HG03469 (cell line): ENCODE results near the gene MANF.
"Not testable (repeated sequence)": the region's sequence is repeated elsewhere in the genome, so short reads cannot be mapped to it uniquely, and the experiment has no call there.

Experiments used
- ATAC-seq: cut with Tn5 transposase; IDR thresholded peaks from one replicate; pipeline ENCODE4 v1.9.1; 2021; ENCODE audit warnings: mild to moderate bottlenecking, moderate library complexity, moderate number of reproducible peaks; ENCODE audit not compliant: unreplicated experiment

The MANF gene

GRCh38 chr3:51371943-51372557 lies 13.0 kb upstream of the MANF start:
- ATAC-seq = no peak

DNA sequence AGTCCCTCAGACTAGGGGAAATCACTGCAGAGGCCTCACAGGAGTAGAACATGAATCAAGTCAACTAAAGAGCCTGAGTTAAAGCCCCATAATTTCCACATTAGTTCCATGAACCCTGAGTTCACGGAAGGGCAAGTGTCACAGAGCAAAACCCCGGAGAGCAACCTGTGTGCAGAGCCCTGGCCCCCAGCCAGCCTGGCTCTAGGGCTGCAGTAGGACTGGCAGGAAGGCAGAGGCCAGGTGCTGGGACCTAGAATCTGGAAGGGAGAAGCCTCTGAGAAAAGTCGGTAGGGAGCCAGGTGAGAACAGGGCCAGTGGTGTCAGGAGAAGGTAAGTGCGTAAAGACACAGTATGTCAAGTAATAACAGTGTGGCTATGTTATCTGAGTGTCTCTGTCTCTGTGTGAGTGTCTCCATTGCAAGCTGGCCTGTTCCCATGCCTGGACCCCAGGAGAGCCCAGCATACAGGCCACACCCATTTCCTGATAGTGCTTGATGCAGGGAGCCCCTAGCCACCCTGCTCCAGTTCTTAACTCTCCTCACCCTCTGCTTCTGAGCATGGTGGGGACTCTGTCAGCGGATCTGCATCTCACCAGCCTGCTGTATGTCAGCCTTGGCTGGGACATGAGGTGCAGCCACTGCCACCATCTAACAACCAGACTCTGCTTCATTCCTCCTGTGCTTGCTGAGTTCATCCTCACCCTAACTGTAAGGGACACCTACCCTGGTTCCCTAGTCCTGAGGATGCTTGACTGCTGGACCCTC lies 11.3 kb upstream of the MANF start:
- ATAC-seq = no peak

GRCh38 chr3:51374456-51374855 lies 10.6 kb upstream of the MANF start:
- no peak for ATAC-seq

DNA sequence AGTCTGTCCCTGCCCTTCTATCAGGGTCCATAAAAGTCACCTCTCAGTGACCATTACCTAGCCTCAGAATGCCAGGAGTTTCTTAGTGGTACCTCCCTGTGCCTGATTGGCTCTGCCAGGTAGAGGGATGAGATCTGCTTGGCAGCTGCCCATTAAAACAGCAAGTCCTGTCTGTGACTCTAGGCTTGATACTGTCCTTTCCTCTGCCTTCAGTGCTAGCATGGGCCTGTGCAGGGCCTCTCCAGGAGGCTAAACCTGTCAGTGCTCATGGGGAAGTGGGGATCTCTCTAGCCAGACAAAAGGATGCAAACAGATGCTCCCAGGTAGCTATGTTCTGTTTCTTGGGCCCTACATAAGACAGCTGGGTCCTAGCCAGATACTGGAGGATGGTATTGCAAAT lies 10.0 kb upstream of the MANF start:
- no peak for ATAC-seq

- no peak for ATAC-seq
These were observed 9.5 kb upstream of the MANF start for GRCh38 chr3:51375571-51375970.

DNA sequence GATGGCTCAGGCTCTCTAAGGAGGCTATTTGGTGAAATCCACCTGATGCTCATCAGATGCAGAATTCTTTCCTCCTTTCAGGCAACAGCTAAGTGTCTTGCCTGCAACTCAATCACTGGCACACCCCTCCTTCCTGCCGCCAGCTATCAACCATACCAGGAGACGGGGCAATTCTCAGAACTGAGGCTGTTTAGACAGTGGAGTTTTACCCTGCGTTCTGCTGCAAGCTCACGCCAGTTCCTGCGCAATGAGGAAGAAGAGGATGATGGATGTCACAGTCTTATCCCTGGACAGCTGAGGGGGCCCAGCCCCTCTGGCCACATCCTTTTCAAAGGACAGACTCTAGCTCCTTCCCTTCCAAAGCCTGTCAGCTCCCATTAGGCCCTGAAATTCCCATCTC lies 7.0 kb upstream of the MANF start:
- ATAC-seq = no peak

GRCh38 chr3:51378726-51379125 lies 6.4 kb upstream of the MANF start:
- no peak for ATAC-seq

DNA sequence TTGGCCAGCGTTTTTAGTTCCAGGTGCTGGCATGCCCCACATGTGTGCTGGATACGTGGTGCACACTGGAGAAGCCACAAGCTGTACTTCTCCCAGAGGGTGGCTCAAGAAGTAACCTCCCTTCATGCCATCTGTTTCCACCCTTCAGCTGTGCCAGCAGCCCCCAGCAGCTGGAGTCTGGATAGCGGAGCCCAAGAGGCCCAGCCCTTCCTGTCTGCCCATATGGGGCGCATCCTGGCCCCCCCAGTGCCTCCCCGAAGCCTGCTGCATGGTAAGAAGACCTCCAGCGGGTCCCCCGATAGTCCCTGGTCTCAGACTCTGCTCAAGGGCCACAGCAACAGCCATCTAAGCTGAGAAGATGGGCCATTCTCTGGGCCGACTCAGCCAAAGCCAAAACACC lies 5.8 kb upstream of the MANF start:
- ATAC-seq = no peak

- ATAC-seq = no peak
These were observed 5.2 kb upstream of the MANF start for GRCh38 chr3:51379746-51380455.

GRCh38 chr3:51380601-51381332 lies 4.3 kb upstream of the MANF start:
- ATAC-seq = no peak

- no peak for ATAC-seq
These were observed 3.8 kb upstream of the MANF start for GRCh38 chr3:51381333-51381705.

DNA sequence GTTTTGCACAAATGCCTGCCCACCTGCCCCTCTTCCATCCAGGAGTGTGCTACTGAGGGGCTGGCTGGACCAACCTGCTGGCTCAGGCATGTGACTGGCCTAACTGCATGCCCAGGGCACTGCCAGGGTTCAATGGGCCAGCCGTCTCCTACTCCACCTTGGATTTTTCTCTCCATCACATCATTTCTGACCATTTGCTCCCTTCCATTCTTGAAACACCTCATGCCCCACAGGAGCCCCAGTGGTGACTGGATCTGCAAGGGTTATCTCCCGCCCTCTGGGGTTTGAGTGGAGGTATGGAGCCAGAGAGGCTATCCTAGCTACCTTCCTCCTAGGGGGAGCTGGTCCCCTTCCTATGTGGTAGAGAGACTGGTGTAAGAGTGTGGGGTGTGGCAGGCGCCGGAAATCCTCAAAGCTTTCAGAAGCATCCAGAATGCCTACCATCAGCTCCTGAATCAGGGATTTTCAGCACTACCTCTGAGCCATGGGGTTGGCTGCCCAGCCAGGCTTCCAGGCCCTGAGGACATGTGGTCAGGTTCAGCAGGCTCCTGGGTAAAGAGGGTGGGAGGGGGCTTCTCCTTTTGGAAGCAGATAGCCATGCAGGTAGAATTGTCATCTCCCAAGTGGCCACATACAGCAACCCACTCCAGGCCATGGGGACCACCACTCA lies 2.9 kb upstream of the MANF start:
- ATAC-seq = no peak

DNA sequence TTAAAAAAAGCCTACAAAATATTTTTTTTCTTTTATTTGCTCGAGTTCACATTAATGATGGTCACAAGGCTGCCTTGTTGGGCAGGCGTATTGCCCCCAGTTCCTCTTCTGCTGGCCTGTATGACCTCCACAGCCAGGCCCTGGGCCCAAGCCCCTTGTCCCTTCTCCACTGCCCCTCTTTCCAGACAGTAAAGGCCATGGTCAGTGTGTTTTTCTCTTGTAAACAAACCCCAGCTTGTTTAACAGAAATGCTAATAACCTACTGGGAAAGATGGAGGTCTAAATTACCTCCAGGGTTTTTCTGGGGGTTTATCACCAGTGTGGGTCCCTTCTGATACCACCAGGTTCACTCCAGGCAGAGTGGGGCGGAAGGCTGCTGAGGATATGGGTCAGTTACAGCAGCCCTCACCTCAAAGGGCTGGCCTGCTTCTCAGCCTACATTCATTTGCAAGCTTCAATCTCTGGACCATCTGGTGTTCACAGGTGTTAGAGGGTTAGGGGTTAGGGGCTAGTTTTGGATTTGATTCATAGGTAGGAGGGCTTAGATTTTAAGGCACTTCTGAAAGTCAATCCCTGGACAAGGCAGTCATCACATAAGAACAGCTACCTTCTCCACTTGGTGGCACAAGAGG lies 2.0 kb upstream of the MANF start:
- no peak for ATAC-seq

DNA sequence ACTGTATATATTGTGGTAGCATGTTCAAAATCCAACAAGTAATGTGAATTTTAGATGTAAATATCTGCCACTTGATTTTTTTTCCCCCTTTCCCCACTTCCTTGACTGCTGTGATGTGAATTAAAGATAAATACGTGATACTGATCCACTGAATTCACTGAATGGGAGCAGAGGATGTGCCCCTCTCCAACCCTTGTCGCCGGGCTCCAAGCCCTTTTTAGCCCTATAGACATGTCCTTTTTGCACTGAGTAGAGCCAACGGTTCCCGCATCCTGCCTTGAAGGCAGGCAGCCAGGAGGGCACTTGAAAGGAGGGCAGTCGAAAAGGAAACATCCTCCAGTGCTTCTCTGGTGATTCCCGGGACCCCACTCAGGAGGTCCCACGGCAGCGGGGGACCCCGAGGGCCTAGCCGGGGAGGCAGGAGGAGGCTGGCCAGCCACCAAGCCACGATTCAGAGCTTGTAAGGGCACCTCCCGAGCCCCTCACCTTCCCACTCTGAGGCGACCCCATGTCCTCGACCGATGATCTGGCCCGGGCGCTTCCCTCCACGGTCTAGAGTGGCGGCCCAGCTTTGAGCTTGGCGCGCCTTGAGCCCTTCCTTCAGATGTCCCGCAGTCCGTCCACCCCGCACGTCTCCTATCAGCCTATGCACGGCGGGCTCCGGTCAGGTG lies 901 bp upstream of the MANF start:
- no peak for ATAC-seq

GRCh38 chr3:51385621-51386091 lies 565 bp downstream of the MANF start:
- ATAC-seq = no peak

DNA sequence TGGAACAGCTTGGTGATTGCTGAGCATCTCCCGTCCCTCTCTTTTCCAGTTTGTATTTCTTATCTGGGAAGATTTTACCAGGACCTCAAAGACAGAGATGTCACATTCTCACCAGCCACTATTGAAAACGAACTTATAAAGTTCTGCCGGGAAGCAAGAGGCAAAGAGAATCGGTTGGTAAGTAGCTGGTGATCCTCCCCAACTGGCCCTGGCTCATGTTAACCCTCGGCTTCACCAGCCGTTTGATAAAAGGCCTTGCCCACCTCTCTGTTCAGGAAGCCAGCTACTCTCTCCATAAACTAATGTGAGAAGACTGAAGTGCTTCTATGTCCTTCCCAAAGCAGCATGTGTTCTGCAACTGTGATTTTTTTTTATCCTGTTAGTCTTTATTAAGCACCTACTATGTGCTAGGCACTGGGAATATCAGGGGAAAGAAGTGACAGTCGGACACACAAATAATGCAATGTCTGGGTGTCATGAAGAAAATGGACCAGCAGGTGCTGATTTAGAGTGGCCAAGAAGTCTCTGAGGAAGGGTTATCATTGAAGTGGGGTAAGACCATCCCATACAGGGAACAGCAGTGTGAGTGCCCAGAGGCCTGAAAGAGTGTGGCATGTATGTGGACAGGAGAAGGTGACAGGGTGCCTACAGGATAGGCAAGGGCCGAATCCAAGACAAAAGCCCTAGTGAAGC lies 1.2 kb downstream of the MANF start:
- no peak for ATAC-seq

DNA sequence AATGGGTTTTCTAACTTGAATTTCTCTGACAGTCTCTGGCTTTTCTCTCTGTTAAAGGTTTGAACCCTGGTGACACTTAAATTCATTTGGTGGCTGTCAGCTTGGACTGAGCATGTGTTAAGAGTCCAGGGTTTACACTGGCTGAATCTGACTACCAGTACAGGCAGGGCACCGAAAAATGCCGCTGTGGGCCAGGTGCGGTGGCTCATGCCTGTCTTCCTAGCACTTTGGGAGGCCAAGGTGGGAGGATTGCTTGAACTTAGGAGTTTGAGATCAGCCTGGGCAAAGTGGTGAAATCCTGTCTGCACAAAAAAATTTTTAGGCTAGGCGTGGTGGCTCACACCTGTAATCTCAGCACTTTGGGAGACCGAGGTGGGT lies 1.8 kb downstream of the MANF start:
- ATAC-seq = no peak

- not testable (repeated sequence) for ATAC-seq
These were observed 2.2 kb downstream of the MANF start for GRCh38 chr3:51387281-51387680.
